Panc1 (cell line): Measurements from ENCODE around the gene RPS6KL1. TPM values are rescaled to one million over a fixed set of nuclear protein-coding genes. Genes with fewer than 3 reads are reported as not detected.

Experiments
- ATAC-seq: fragments of 200-7000 bp; cut with Tn5 transposase; 2 replicates; pipeline ENCODE4 v1.9.1; 2020; ENCODE audit warnings: mild to moderate bottlenecking, moderate library complexity
- BruUV-seq: library from RNA; stranded (reverse); fragments of 400-500 nt; replicated peaks from 2 replicates; lab custom pipeline; 2021; lab: Mats Ljungman, UMichigan
- CTCF ChIA-PET: fragments of 300-600 bp; sonication (Branson Sonifier 250); formaldehyde crosslinking; loops from one replicate; lab custom pipeline; 2022; ENCODE audit warnings: antibody characterized with exemption; lab: Charles Lee
- POLR2A ChIA-PET: fragments of 300-600 bp; sonication (Branson Sonifier 250); formaldehyde crosslinking; loops from one replicate; lab custom pipeline; 2022; ENCODE audit warnings: antibody characterized with exemption; lab: Charles Lee
- DNase-seq: peaks from one replicate; pipeline ENCODE4 v3.0.0-alpha.2; 2010; ENCODE audit warnings: low read depth, low spot score
- H3K27ac ChIP-seq: 2 replicates; pipeline ENCODE4 v1.5.1; 2011; ENCODE audit warnings: mild to moderate bottlenecking, low read length, inconsistent platforms
- H3K27me3 ChIP-seq: fragments of 200-500 bp; sonication (Bioruptor generic); 2 replicates; pipeline ENCODE4 v1.6.0; 2014; ENCODE audit warnings: low read length, inconsistent platforms; ENCODE audit not compliant: control insufficient read depth, insufficient read depth
- H3K36me3 ChIP-seq: fragments of 200-500 bp; sonication (Bioruptor generic); 2 replicates; pipeline ENCODE4 v1.5.1; 2014; ENCODE audit warnings: inconsistent platforms, mild to moderate bottlenecking, low read length, moderate library complexity; ENCODE audit not compliant: control insufficient read depth, insufficient read depth
- H3K4me1 ChIP-seq: 2 replicates; pipeline ENCODE4 v1.5.1; 2011; ENCODE audit warnings: inconsistent platforms, mild to moderate bottlenecking, low read length, moderate library complexity; ENCODE audit not compliant: control insufficient read depth, insufficient read depth
- H3K4me3 ChIP-seq, 2 experiments: 2 replicates each; pipeline ENCODE4 v1.5.1; 2011 to 2012; ENCODE audit warnings: low read depth in 2 of 2, low read length in 2 of 2, mild to moderate bottlenecking in 2 of 2, inconsistent platforms in 1 of 2, moderate library complexity in 1 of 2
- H3K9me3 ChIP-seq: fragments of 200-500 bp; sonication (Bioruptor generic); 2 replicates; pipeline ENCODE4 v1.5.1; 2014; ENCODE audit warnings: low read depth, mild to moderate bottlenecking, inconsistent platforms, low read length, moderate library complexity; ENCODE audit not compliant: control insufficient read depth, insufficient read depth
- CTCF ChIP-seq: fragments of 450-650 bp; IDR thresholded peaks from 2 replicates; pipeline ENCODE4 v1.5.1; 2017; ENCODE audit warnings: mild to moderate bottlenecking
- POLR2AphosphoS5 ChIP-seq: IDR thresholded peaks from 2 replicates; pipeline ENCODE4 v1.6.1; 2012; ENCODE audit warnings: mild to moderate bottlenecking, low read depth, low read length, moderate library complexity
- REST ChIP-seq, 2 experiments: IDR thresholded peaks; 2 replicates each; pipeline ENCODE4 v1.6.1; 2011 to 2012; ENCODE audit warnings: low read depth in 2 of 2, control low read depth in 1 of 2, low read length in 1 of 2, mild to moderate bottlenecking in 1 of 2, moderate library complexity in 1 of 2; ENCODE audit not compliant: insufficient read depth in 1 of 2
- SIN3A ChIP-seq: IDR thresholded peaks from 2 replicates; pipeline ENCODE4 v1.6.1; 2012; ENCODE audit warnings: low read depth, mild to moderate bottlenecking, low read length, moderate library complexity, borderline replicate concordance; ENCODE audit not compliant: insufficient read depth
- TCF7L2 ChIP-seq: IDR thresholded peaks from 2 replicates; pipeline ENCODE4 v1.6.1; 2011; ENCODE audit warnings: mild to moderate bottlenecking, low read depth, low read length, inconsistent platforms
- in situ Hi-C: cut with HindIII; loops from 2 replicates; pipeline ENCODE4 v1.10.0; 2016; ENCODE audit warnings: low sequenced_read_pairs, low pct_unique_long_range_greater_than_20kb
- intact Hi-C: fragments of 100-400 bp; cut with micrococcal nuclease; formaldehyde crosslinking; loops from one replicate; pipeline ENCODE4 v1.10.0; 2022; ENCODE audit not compliant: unreplicated experiment
- total RNA-seq: library from RNA; stranded (reverse); gene quantifications from one replicate; pipeline ENCODE4 v1.2.1, GENCODE V29; 2021; ENCODE audit not compliant: unreplicated experiment

Gene RPS6KL1
- total RNA-seq, 1 experiment from 2014 or later = 14.9 TPM

- ChIA-PET CTCF (no interaction called here), POLR2A (no interaction called here)
- H3K4me1 ChIP-seq = no peaks in the 10 kb centered on the region
- H3K27me3 ChIP-seq = no peaks in the 10 kb centered on the region
- no peaks in the 10 kb centered on the region for H3K36me3 ChIP-seq
- no peak overlapping the region for H3K27ac ChIP-seq
- H3K4me3 ChIP-seq = no peak overlapping the region
- no peaks in the 10 kb centered on the region for H3K9me3 ChIP-seq
- no peak for ATAC-seq
- no TSS peak for BruUV-seq
- no peak for DNase-seq
- intact Hi-C loops (no loop called here), in situ Hi-C loops (no loop called here)
- TF ChIP-seq SIN3A (no peak), CTCF (no peak), POLR2AphosphoS5 (no peak), TCF7L2 (no peak), REST (IDR thresholded peaks at IDR 0.05; ENCODE audit: insufficient read depth in 1 of 2, low read depth in 2 of 2, low read length in 1 of 2) (no peak)
These were observed 42.6 kb upstream of the RPS6KL1 start for GRCh38 chr14:74965486-74966153.

- H3K4me1 ChIP-seq = no peaks in the 10 kb centered on the region
- no peak for TF ChIP-seq POLR2AphosphoS5
- TF ChIP-seq REST (IDR thresholded peaks at IDR 0.05; ENCODE audit: insufficient read depth in 1 of 2, low read depth in 2 of 2, low read length in 1 of 2) = no peak
- TF ChIP-seq CTCF = no peak
- no peak for TF ChIP-seq SIN3A
- in situ Hi-C loops (no loop called here), intact Hi-C loops (no loop called here)
- ATAC-seq (no peak), DNase-seq (no peak)
- ChIA-PET POLR2A (no interaction called here), CTCF (no interaction called here)
- no peaks in the 10 kb centered on the region for H3K9me3 ChIP-seq
- H3K4me3 ChIP-seq = no peak overlapping the region
- H3K27me3 ChIP-seq = no peaks in the 10 kb centered on the region
- no peak overlapping the region for H3K27ac ChIP-seq
- no peaks in the 10 kb centered on the region for H3K36me3 ChIP-seq
- BruUV-seq = no TSS peak
These were observed 41.9 kb upstream of the RPS6KL1 start for GRCh38 chr14:74964787-74965485.
